GM19328 (cell line): ENCODE results near the gene ARGLU1.

Experiments used
- ATAC-seq: cut with Tn5 transposase; IDR thresholded peaks from one replicate; pipeline ENCODE4 v1.9.1; 2021; ENCODE audit warnings: mild to moderate bottlenecking, moderate library complexity; ENCODE audit not compliant: unreplicated experiment

ARGLU1 gene

DNA sequence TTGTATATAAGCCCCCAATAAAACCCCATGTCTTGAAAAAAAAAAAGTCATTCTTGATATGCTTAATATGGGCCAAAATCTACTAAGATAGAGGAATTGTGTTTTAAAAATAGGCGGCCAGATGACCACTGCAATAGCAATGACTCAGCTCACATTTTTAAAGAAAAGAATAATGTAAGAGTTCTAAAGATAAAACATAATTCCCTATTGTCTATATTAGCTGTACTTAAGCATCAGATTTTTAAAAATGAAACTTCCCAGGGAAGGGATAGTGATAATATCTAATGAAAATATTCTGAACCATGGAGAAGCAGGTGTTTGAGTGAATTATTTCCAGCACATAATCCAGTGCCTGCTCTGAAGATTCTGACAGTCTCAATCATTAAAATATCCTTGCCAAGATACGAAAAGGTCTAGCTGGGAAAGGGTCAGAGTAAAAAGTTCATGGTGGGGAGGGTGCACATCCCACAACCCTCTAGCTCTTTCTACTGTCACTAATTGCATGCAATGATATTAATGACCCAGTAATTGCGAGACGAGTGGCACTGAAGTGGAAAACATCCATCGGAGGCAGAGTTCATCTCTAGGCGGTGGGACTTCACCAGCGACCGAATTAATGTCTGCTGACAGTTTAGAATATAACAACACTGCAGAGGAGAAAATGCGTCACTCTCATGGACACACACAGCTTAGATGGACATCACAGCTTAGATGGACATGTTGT, 64.0 kb downstream of the ARGLU1 start:
- no peak for ATAC-seq

- ATAC-seq, result no peak
Measured at GRCh38 chr13:106503272-106503671, 64.7 kb downstream of the ARGLU1 start.

- no peak for ATAC-seq
Measured at GRCh38 chr13:106500445-106500844, 67.5 kb downstream of the ARGLU1 start.

DNA sequence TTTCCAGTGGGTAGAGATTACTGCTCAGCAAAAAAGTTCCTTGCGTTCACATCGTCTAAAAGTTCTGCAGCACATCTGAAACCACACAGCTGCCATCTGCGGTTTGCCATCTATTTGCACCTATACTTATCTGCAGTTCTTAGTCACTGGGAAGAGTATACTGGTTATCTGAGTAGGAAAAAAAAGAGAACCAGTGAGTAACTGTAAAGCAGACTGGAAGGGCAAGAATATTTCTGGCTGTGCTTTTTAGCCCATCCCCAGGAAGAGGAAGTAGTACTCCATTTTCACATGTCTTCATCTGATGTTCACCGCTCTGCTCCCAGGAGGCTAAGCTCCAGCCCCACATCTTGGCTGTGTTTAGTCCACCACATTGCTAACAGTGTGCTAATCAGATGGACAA, 68.0 kb downstream of the ARGLU1 start:
- ATAC-seq, result no peak

DNA sequence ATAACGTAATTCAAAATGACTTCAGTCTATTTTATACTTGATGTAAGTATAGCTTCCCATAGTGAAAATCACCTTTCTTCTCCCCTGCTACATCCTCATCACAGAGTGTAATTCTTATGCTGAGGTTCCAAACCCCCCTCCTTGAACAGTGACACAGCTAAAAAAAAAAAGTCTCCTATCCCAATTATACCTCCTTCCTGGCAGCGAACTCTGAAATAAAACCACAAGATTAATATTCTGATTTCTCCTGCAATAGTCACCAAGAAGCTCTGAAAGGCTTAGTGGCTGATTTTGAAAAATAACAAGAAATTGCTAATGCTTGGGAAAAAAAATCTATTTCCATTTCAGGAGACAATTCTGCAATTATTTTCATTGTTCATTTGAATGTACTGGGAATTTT, 68.8 kb downstream of the ARGLU1 start:
- ATAC-seq, result no peak

- ATAC-seq, result no peak
Measured at GRCh38 chr13:106498571-106498970, 69.4 kb downstream of the ARGLU1 start.

GRCh38 chr13:106498158-106498557, 69.8 kb downstream of the ARGLU1 start:
- no peak for ATAC-seq

GRCh38 chr13:106497079-106497478, 70.9 kb downstream of the ARGLU1 start:
- ATAC-seq, result no peak

DNA sequence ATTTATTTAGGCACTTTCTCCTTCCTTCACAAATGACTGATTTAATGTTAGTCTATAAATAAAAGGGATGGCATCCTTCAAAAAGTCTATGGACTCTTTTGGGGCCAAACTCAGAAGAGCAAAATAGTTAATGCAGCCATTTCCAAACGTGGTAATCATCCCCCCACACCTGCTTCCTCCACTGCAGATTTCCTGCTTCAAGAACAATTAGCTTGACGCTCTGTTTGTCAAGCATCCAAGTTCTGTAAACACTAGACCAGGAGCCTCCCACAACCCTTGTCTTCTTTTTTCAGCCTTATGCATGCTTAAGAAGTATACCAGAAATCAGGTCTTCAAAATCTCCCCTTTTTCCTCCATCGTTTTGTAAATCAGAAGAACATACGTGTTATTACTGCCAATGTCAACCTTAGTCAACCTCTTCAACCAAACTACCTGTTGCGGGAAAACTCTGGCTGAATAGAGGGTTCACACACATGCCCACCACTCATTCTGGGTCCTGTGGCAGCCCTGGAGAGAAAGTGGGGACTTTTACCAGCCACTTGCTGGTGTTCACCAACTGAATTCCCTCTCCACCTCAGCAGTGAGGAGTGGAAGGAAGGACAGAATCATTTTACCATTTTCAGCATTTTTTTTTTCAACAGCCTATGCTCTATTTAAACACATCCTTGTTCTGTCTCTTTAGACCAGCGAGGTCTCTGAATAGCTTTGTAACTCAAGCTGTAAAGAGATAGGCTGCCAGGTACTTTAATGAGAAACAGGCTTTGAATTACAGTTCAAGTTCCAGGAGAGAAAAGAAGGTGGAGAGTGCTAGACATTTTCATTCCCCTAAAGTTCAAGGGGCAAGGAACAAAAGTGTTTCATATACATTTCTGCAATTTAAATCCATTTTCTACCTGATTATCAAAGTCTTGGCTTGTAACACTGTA, 71.6 kb downstream of the ARGLU1 start:
- ATAC-seq, result no peak

DNA sequence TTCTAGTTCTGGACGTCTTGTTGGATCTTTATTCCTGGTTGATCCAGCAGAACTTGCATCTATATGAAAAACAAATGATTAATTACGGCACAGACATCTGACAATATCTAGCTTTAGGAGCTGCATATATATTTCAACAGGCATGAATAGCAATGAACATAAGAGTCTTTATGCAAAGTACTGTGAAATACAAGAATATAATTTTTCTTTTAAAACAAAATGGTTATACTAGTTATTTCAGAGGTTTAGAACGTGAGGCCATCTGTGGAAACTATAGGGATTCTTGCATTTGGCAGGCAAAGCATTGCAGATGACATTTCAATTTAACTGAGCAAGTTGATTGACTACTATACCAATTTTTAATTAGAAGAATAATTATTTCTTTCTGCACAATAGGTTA, 73.0 kb downstream of the ARGLU1 start:
- ATAC-seq, result no peak

DNA sequence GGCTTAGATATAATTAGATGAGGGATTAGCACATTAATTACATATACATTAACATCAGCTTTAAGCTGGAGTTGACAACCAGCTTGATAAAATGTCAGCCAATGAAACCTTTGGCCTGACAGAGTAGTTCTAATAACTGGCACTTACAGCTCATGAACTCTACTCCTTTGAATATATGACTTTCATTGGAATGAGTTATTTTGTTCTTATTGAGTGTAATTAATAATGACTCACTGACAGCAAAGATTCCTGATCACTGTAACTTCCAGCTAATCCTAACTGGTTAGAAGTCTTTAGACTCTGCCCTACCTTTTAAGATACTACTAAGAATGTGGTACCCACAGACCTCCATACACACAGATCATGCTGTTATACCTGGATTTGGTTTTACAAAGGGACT, 73.4 kb downstream of the ARGLU1 start:
- no peak for ATAC-seq

- ATAC-seq, result peak; percentile 58
Measured at GRCh38 chr13:106493533-106494220, 74.3 kb downstream of the ARGLU1 start.

DNA sequence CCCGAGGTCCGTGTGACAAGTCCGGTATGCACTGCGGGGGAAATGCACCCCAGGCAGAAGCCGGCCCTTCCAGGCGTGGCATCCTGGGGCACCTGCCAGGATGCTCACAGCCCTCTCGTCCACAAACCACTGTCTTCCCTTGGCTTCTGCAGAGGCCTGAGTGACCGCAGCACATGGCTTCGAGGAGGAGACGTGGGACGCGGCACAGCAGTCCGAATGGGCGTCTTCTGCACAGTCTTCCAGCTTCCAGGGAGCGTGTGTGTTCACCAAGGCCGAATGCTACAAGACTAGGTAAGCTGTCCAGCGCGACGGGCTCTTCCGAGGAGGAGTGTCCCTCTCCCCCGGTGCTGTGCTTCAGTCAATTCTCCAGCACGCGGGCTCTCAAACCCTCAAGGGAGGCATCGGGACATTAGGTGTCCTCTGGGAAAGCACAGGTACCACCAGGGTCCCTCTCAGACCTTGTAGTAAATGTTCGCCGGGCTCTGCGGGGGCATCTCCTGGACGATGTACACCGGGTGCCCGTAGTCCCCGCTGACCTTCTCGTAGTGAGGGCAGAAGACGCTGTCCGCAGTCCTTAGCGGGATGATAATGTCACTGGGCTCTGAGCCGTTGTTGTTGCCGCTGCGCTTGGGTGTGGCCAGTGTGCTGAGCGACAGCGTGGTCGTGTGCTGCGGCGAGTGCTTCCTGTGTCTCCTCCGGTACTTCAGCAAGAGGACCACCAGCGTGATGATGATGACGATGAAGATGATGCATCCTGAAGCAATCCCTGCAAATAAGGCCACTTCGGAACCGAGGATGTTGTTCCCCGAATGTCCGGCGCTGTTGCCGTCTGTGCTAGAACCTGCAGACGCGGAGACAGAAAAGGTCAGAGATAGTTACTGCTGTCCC, 75.1 kb downstream of the ARGLU1 start:
- no peak for ATAC-seq

- no peak for ATAC-seq
Measured at GRCh38 chr13:106491928-106492587, 75.9 kb downstream of the ARGLU1 start.
